ENCODE results near the gene RMI1. TPM values are rescaled to one million over a fixed set of nuclear protein-coding genes. Genes with fewer than 3 reads are reported as not detected.
"Not testable (repeated sequence)": the region's sequence is repeated elsewhere in the genome, so short reads cannot be mapped to it uniquely, and the experiment has no call there.

Gene RMI1
- total and polyA plus RNA-seq, 8 donors: 3.2 to 20.5 (median 5.1) TPM; not detected in 2

DNA sequence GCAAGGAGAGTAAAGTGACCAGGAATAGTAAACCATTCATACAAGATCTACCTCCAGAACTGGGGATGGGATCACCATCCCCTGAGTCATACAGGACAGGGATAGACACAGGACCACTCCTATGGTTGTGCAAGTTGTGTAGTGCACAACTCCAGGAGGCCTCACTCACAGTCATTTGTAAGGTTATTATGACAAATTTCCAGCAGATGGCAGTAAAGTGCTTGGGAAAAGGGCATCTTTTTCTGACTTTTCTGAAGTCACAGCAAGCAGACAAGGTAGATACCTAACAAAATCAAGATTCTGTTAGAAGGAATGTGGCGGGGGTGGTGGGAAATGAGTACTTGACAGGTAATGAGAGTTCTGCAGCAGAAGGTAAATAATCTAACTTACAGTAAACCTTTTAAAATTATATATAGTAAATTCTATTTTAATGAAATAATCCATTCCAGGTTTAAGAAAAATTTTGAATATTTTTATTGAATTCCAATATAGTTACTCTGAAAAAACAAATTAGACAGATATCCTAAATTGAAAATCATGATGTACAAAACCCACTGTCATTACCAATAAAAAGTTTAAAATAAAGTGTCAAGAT, 42.6 kb upstream of the RMI1 start:
- no peaks in the 10 kb centered on the region for H3K27me3 ChIP-seq
- 22 to 48% (median 37%) methylated on average over 1 of the region's 1 CpG for WGBS, 5 donors
- no peak overlapping the region for H3K4me3 ChIP-seq
- no peaks in the 10 kb centered on the region for H3K9me3 ChIP-seq
- H3K27ac ChIP-seq: no peak overlapping the region
- intact Hi-C loops (cut with DNase I; ENCODE audit: low total_unique reads): loop anchor here (5.0 kb wide), 1 partner anchor 319 kb away; no protein-coding TSS in a partner anchor
- peak in 1 of 2 donors; percentile 81 for DNase-seq
- TF ChIP-seq EP300 (IDR thresholded peaks at IDR 0.05): no peak
- peak in 4 of 7 experiments; percentile 52 to 68 (median 61) for TF ChIP-seq CTCF (IDR thresholded peaks at IDR 0.05)
- H3K4me1 ChIP-seq: peaks cover 8 to 18% (median 15%) of the 10 kb centered on the region in 4 donors
- H3K36me3 ChIP-seq: peaks cover 10 to 45% (median 43%) of the 10 kb centered on the region in 4 donors

GRCh38 chr9:83940590-83941303, 39.9 kb upstream of the RMI1 start:
- Histone ChIP-seq H3K27ac (no peak overlapping the region), H3K4me3 (no peak overlapping the region), H3K4me1 (peaks cover 0 to 1% (median under 1%) of the 10 kb centered on the region in 4 donors), H3K9me3 (no peaks in the 10 kb centered on the region), H3K27me3 (no peaks in the 10 kb centered on the region), H3K36me3 (peaks cover 21 to 70% (median 68%) of the 10 kb centered on the region in 4 donors)
- 40 to 63% (median 61%) methylated on average over 5 of the region's 5 CpGs for WGBS, 5 donors
- TF ChIP-seq EP300 (IDR thresholded peaks at IDR 0.05) (no peak), CTCF (IDR thresholded peaks at IDR 0.05) (no peak), POLR2AphosphoS5 (IDR thresholded peaks at IDR 0.05) (no peak), POLR2A (IDR thresholded peaks at IDR 0.05) (no peak)
- no peak for DNase-seq
- intact Hi-C loops (cut with DNase I; ENCODE audit: low total_unique reads): loop anchor here (5.0 kb wide), 1 partner anchor 367 kb away; no protein-coding TSS in a partner anchor

GRCh38 chr9:83948096-83948495, 32.5 kb upstream of the RMI1 start:
- H3K27ac ChIP-seq; DNase-seq; H3K4me3 ChIP-seq; H3K4me1 ChIP-seq; H3K9me3 ChIP-seq; H3K27me3 ChIP-seq; intact Hi-C loops (cut with DNase I; ENCODE audit: low total_unique reads): not testable (repeated sequence)
- 97 to 100% (median 97%) methylated on average over 9 to 34 of the region's 39 CpGs for WGBS, 5 donors
- peaks cover 12 to 83% (median 73%) of the 10 kb centered on the region in 4 donors for H3K36me3 ChIP-seq

GRCh38 chr9:83956086-83956435, 24.5 kb upstream of the RMI1 start:
- no peaks in the 10 kb centered on the region for H3K27me3 ChIP-seq
- intact Hi-C loops (cut with DNase I; ENCODE audit: low total_unique reads): no loop called here
- no peaks in the 10 kb centered on the region for H3K9me3 ChIP-seq
- H3K27ac ChIP-seq: peak overlapping the region; percentile 87 to 93 (median 92)
- 7 to 29% (median 12%) methylated on average over 20 to 23 of the region's 23 CpGs for WGBS, 5 donors
- peaks cover 13 to 27% (median 20%) of the 10 kb centered on the region in 4 donors for H3K4me1 ChIP-seq
- peak in 1 of 2 donors; percentile 41 for DNase-seq
- TF ChIP-seq EP300 (IDR thresholded peaks at IDR 0.05) (no peak), CTCF (IDR thresholded peaks at IDR 0.05) (no peak), POLR2A (IDR thresholded peaks at IDR 0.05) (no peak), POLR2AphosphoS5 (IDR thresholded peaks at IDR 0.05) (no peak)
- H3K36me3 ChIP-seq: peaks cover 0 to 35% (median 32%) of the 10 kb centered on the region in 4 donors
- peak overlapping the region; percentile 61 to 76 (median 65) for H3K4me3 ChIP-seq

All from stomach (tissue), 9 donors.